K562 (cell line): ENCODE measurements around the gene RTCA. TPM values are rescaled to one million over a fixed set of nuclear protein-coding genes. Genes with fewer than 3 reads are reported as not detected.
A peak's percentile ranks its signal among the peaks of the same experiment; 100 is the strongest.

Experiments
- C11orf30 ChIP-seq: fragments of 450-650 bp; IDR thresholded peaks from 2 replicates; pipeline ENCODE4 v1.6.1; 2016; ENCODE audit warnings: low read depth, mild to moderate bottlenecking
- ELF4 ChIP-seq: fragments of 450-650 bp; formaldehyde crosslinking; IDR thresholded peaks from 2 replicates; pipeline ENCODE4 v1.4.0; 2022; ENCODE audit warnings: missing genetic modification characterization
- FOXM1 ChIP-seq, 2 experiments: fragments of 450-650 bp in 1 of 2; sonication (generic) in 1 of 2; formaldehyde crosslinking in 1 of 2; IDR thresholded peaks; 2 replicates each; pipeline versions ENCODE4 v1.6.1 to v1.9.0; 2017 to 2022; ENCODE audit warnings: low read depth in 2 of 2, mild to moderate bottlenecking in 2 of 2, missing genetic modification reagents in 1 of 2, moderate library complexity in 1 of 2
- NCOA6 ChIP-seq: fragments of 450-650 bp; IDR thresholded peaks from 2 replicates; pipeline ENCODE4 v1.6.1; 2017; ENCODE audit warnings: mild to moderate bottlenecking
- SIN3B ChIP-seq: fragments of 450-650 bp; IDR thresholded peaks from 2 replicates; pipeline ENCODE4 v1.6.1; 2017; ENCODE audit warnings: low read depth, mild to moderate bottlenecking, moderate library complexity
- SRSF9 ChIP-seq: fragments of 200-400 bp; formaldehyde crosslinking; IDR thresholded peaks from 2 replicates; pipeline ENCODE4 v1.6.1; 2017; ENCODE audit warnings: low read depth, low read length, borderline replicate concordance
- U2AF2 ChIP-seq: fragments of 200-400 bp; formaldehyde crosslinking; optimal IDR thresholded peaks from 2 replicates; pipeline ENCODE3; 2017; ENCODE audit warnings: low read depth, mild to moderate bottlenecking, low read length
- YY1 ChIP-seq, 3 experiments: IDR thresholded peaks; 2 replicates each; pipeline ENCODE4 v1.6.1; 2011; ENCODE audit warnings: low read length in 2 of 3, mild to moderate bottlenecking in 2 of 3, moderate library complexity in 2 of 3, borderline replicate concordance in 1 of 3, control low read depth in 1 of 3, low read depth in 1 of 3; ENCODE audit not compliant: insufficient read depth in 3 of 3, insufficient replicate concordance in 2 of 3, control insufficient read depth in 1 of 3, insufficient read length in 1 of 3; ENCODE audit errors: extremely low read depth in 1 of 3
- polyA plus RNA-seq, 8 experiments: library from polyadenylated mRNA; depleted of rRNA in 4 of 8; stranded (reverse) in 5 of 8; unstranded in 3 of 8; fragments of >200 nt; fragmentation: Nextera tagmentation in 2 of 8; fragmentation: Illumina TruSeq in 1 of 8; extraction: Ambion mirVana in 2 of 8; extraction: Trizol in 1 of 8; gene quantifications; 2 replicates each; pipeline versions ENCODE4 v1.2.1 to v1.2.3, GENCODE V29; 2011 to 2014; ENCODE audit warnings: inconsistent platforms in 1 of 8, missing spikeins in 1 of 8
- total RNA-seq, 7 experiments: library from RNA; depleted of rRNA in 6 of 7; stranded (reverse); fragments of >200 nt in 6 of 7; fragmentation: Illumina TruSeq in 2 of 7; extraction: Trizol in 2 of 7; gene quantifications; 2 replicates each; pipeline versions ENCODE4 v1.2.1 to v1.2.3, GENCODE V29; 2011 to 2021; ENCODE audit warnings: low replicate concordance in 1 of 7
- TF ChIP-seq, protein P1 (sequence below): fragments of 200-800 bp; sonication (Bioruptor generic); IDR thresholded peaks from 2 replicates; pipeline ENCODE4 v1.6.1; 2016; ENCODE audit warnings: missing genetic modification characterization, missing compliant biosample characterization
- TF ChIP-seq, protein P2 (sequence below): fragments of 450-650 bp; IDR thresholded peaks from 2 replicates; pipeline ENCODE4 v1.6.1; 2017; ENCODE audit warnings: antibody characterized with exemption, mild to moderate bottlenecking
- TF ChIP-seq, protein P3 (sequence below): sonication (generic); formaldehyde crosslinking; IDR thresholded peaks from 2 replicates; pipeline ENCODE4 v1.8.0; 2022; ENCODE audit warnings: mild to moderate bottlenecking, missing genetic modification reagents

Gene RTCA
- total and polyA plus RNA-seq, 9 of the 15 experiments (the other 6 are each of a cell fraction or from before 2014, with no cell fraction given), result 11.6 to 57.2 (median 43.2) TPM

DNA sequence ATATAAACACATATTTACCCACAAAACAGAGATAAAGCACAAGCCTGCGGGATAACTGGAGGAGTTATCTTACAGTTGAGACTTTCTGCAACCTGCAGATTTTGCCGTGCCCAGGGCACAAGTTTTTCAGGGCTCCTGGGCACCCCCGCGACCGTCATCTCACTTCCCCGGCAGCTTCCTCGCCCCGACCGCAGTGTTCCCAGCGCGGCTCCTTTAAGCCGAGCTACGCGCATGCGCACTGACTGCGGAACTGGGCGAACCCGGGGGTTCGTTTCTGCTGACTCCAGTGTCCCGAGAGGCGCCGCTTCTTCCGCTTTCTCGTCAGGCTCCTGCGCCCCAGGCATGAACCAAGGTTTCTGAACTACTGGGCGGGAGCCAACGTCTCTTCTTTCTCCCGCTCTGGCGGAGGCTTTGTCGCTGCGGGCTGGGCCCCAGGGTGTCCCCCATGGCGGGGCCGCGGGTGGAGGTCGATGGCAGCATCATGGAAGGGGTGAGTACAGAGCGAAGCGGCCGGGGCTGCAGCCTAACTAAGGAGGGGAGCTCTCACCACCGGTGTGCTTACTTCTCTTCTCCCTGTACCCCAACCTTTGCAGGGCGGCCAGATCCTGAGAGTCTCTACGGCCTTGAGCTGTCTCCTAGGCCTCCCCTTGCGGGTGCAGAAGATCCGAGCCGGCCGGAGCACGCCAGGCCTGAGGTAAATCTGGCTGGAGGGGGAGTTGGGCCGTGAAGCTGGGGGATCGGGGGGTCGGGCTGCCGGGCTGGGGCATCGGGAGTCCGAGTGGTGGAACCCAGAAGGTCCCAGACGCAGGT lies at the start of gene RTCA (continued):
- TF ChIP-seq, protein P1, sequence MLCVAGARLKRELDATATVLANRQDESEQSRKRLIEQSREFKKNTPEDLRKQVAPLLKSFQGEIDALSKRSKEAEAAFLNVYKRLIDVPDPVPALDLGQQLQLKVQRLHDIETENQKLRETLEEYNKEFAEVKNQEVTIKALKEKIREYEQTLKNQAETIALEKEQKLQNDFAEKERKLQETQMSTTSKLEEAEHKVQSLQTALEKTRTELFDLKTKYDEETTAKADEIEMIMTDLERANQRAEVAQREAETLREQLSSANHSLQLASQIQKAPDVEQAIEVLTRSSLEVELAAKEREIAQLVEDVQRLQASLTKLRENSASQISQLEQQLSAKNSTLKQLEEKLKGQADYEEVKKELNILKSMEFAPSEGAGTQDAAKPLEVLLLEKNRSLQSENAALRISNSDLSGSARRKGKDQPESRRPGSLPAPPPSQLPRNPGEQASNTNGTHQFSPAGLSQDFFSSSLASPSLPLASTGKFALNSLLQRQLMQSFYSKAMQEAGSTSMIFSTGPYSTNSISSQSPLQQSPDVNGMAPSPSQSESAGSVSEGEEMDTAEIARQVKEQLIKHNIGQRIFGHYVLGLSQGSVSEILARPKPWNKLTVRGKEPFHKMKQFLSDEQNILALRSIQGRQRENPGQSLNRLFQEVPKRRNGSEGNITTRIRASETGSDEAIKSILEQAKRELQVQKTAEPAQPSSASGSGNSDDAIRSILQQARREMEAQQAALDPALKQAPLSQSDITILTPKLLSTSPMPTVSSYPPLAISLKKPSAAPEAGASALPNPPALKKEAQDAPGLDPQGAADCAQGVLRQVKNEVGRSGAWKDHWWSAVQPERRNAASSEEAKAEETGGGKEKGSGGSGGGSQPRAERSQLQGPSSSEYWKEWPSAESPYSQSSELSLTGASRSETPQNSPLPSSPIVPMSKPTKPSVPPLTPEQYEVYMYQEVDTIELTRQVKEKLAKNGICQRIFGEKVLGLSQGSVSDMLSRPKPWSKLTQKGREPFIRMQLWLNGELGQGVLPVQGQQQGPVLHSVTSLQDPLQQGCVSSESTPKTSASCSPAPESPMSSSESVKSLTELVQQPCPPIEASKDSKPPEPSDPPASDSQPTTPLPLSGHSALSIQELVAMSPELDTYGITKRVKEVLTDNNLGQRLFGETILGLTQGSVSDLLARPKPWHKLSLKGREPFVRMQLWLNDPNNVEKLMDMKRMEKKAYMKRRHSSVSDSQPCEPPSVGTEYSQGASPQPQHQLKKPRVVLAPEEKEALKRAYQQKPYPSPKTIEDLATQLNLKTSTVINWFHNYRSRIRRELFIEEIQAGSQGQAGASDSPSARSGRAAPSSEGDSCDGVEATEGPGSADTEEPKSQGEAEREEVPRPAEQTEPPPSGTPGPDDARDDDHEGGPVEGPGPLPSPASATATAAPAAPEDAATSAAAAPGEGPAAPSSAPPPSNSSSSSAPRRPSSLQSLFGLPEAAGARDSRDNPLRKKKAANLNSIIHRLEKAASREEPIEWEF, result no peak
- TF ChIP-seq SRSF9 (no peak), NCOA6 (no peak), U2AF2 (no peak), YY1 (IDR thresholded peaks at IDR 0.05; ENCODE audit: borderline replicate concordance in 1 of 3, control insufficient read depth in 1 of 3, extremely low read depth in 1 of 3, insufficient read depth in 3 of 3, insufficient read length in 1 of 3, insufficient replicate concordance in 2 of 3, low read depth in 1 of 3, low read length in 2 of 3) (peak in 2 of 3 experiments; percentile 7 to 60), ELF4 (CRISPR knock-in tag) (no peak), C11orf30 (peak; percentile 93), FOXM1 (IDR thresholded peaks at IDR 0.05; ENCODE audit: low read depth) (0 out of 2 replicates have a peak, but pooled peaks have one; percentile 14), FOXM1 (CRISPR knock-in tag; IDR thresholded peaks at IDR 0.05; ENCODE audit: low read depth) (no peak), SIN3B (peak; percentile 36; the same call in 1 of the 2 replicates)
- TF ChIP-seq, protein P2, sequence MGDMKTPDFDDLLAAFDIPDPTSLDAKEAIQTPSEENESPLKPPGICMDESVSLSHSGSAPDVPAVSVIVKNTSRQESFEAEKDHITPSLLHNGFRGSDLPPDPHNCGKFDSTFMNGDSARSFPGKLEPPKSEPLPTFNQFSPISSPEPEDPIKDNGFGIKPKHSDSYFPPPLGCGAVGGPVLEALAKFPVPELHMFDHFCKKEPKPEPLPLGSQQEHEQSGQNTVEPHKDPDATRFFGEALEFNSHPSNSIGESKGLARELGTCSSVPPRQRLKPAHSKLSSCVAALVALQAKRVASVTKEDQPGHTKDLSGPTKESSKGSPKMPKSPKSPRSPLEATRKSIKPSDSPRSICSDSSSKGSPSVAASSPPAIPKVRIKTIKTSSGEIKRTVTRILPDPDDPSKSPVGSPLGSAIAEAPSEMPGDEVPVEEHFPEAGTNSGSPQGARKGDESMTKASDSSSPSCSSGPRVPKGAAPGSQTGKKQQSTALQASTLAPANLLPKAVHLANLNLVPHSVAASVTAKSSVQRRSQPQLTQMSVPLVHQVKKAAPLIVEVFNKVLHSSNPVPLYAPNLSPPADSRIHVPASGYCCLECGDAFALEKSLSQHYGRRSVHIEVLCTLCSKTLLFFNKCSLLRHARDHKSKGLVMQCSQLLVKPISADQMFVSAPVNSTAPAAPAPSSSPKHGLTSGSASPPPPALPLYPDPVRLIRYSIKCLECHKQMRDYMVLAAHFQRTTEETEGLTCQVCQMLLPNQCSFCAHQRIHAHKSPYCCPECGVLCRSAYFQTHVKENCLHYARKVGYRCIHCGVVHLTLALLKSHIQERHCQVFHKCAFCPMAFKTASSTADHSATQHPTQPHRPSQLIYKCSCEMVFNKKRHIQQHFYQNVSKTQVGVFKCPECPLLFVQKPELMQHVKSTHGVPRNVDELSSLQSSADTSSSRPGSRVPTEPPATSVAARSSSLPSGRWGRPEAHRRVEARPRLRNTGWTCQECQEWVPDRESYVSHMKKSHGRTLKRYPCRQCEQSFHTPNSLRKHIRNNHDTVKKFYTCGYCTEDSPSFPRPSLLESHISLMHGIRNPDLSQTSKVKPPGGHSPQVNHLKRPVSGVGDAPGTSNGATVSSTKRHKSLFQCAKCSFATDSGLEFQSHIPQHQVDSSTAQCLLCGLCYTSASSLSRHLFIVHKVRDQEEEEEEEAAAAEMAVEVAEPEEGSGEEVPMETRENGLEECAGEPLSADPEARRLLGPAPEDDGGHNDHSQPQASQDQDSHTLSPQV, result peak; percentile 21; the same call in 1 of the 2 replicates
- TF ChIP-seq, protein P3, sequence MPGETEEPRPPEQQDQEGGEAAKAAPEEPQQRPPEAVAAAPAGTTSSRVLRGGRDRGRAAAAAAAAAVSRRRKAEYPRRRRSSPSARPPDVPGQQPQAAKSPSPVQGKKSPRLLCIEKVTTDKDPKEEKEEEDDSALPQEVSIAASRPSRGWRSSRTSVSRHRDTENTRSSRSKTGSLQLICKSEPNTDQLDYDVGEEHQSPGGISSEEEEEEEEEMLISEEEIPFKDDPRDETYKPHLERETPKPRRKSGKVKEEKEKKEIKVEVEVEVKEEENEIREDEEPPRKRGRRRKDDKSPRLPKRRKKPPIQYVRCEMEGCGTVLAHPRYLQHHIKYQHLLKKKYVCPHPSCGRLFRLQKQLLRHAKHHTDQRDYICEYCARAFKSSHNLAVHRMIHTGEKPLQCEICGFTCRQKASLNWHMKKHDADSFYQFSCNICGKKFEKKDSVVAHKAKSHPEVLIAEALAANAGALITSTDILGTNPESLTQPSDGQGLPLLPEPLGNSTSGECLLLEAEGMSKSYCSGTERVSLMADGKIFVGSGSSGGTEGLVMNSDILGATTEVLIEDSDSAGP (CRISPR knock-in tag), result peak; percentile 97
